HG03159 (cell line): ENCODE data around the gene BPIFB4.

Experiments
- ATAC-seq: cut with Tn5 transposase; IDR thresholded peaks from one replicate; pipeline ENCODE4 v1.9.1; 2021; ENCODE audit warnings: mild to moderate bottlenecking, moderate library complexity; ENCODE audit not compliant: unreplicated experiment

Gene BPIFB4

DNA sequence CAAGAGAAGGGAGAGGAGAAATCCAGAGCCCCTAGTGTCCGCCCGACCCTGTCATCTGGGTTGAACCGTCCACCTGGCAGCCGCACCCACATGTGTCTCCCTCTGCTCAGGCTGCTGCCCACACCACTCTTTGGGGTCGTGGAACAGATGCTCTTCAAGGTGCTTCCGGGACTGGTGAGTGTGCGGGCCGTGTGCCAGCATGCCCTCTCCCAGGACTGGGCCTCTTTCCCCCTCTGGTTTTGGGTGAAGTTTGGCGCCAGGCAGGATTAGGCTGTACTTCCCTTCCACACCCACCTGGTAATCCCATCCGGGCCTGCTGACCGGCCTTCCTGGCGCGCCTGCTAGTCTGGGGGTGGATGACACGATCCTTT, 17.8 kb upstream of the BPIFB4 start:
- ATAC-seq, result no peak

- ATAC-seq, result no peak
Measured at GRCh38 chr20:33062105-33062824, 17.2 kb upstream of the BPIFB4 start.

DNA sequence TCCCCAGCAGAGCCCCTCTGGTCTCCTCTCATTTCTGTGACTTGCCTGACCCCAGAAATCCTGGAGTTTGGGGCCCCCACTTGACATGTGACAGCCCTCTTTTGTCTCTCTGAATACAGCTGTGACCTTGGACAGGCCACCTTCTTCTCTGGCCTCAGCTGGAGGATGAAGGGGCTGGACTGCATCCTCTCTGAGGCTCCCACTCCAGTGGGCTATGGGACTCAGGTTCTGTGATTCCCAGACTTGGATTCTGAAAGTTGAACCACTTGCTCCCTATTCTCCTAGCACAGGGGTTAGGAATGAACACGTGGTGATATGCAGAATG, 16.7 kb upstream of the BPIFB4 start:
- ATAC-seq, result no peak

DNA sequence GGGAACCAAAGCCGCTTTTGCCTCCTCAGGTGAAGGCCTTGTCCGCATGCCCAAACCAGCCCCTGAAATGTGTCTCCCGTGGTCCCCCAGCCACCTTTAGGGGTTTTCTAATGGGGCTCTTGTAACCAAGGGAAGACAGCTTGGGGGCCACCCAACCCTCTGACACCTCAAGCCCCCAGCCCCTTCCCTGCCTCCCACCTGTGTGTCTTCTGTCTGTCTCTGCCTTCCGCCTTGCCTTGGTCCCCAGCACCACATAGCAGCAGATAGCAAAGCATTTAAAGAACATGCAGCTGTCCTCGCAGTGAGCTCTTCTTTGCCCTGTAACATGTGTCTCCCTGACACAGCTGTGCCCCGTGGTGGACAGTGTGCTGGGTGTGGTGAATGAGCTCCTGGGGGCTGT, 16.2 kb upstream of the BPIFB4 start:
- no peak for ATAC-seq

DNA sequence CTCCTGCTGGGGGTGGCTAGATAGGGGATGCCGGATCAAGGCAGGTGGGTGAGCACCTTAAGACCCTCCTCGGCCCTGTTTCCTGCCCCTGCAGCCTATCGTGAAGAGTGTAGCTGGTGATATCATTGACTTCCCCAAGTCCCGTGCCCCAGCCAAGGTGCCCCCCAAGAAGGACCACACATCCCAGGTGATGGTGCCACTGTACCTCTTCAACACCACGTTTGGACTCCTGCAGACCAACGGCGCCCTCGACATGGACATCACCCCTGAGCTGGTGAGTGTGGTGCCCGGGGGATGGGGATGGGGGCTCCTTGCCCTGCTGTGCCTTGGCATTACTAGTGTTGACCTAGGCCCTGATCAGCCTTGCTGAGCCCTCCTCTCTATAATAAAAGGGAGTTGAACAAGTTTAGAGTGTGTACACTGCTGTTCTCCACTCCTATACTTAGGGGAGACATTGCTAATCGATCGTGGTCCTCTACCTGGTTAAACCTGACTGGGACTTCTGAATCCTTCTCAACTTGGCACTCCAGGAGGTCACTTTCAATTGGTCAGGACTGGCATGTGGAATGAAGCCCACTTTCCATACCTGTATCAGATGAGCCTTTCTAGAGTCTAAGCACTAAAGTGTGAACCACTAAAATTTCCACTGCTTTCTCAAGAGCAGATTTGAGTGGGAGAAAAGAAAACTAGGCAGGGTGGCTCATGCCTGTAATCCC, 14.7 kb upstream of the BPIFB4 start:
- ATAC-seq, result no peak

GRCh38 chr20:33065785-33066184, 13.7 kb upstream of the BPIFB4 start:
- no peak for ATAC-seq

- no peak for ATAC-seq
Measured at GRCh38 chr20:33067806-33068205, 11.6 kb upstream of the BPIFB4 start.

DNA sequence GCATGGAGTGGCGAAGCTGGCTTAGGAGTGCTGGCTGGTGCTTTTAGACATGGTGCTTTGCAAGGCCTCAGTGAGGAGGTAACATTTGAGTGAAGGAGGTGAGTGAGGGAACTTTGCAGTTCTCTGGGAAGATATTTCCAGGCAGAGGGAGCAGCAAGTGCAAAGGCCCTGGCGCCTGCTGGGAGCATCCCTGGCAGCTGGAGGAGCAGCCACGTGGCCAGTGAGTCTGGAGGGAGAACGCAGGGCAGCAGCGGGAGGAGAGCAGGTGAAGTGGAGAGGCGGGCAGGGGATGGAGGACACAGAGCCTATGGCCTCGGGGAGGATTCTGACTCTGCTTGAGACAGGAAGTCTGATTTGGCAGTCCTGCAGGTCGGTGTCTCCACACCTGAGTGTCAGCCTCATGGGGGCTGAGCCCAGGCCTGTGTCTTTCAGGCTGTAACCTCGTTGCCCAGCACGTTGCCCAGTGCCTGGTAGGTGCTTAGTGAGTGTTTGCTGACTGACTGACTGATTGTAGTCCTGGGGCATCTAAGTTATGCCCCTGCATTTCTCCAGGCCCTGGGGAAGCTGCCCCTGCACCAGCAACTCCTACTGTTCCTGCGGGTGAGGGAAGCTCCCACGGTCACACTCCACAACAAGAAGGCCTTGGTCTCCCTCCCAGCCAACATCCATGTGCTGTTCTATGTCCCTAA, 11.0 kb upstream of the BPIFB4 start:
- no peak for ATAC-seq

- ATAC-seq, result no peak
Measured at GRCh38 chr20:33069673-33070072, 9.8 kb upstream of the BPIFB4 start.

DNA sequence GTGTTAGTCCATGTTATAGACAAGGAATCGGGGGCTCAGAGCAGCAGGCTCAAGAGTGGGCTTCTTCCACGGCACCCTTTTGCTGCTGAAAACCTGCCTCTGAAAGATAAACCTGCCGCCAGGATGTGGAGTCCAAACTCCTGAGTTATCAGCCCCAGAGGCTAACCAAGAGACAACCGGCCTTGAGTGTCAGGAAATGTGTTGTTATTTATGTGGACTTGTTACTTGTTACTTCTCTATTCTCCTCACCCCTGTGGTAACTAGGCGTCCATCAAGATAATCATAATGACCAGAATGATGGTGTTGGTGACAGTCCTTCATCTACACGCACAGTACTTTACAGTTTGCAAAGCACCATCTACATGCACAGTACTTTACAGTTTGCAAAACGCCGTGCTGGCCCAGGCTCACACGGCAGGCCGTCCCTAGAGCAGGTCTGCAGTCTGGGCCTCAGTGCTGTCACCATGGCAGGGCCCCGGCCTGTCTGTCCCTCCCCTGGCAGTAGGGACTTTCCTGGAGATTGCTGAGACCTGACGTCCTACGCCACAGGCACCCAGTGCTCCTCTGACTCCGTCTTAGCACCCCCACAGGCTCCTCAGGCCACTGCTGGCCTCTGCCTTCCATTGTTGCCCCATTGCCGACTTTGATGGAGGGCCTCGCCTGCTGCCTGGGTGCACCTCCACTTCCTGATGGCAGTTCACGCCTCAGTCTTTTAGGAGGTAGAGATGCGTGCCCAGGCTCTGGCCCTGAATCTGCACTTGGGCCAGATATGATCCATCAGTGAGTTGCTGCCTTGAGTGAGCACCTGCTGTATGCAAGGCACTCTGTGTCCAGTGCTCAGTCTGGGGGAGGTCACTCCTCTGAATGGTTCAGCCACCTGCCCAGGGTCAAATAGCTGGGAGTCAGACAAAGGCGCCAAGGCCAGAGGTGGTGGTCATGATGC, 9.1 kb upstream of the BPIFB4 start:
- no peak for ATAC-seq

GRCh38 chr20:33071198-33071597, 8.2 kb upstream of the BPIFB4 start:
- no peak for ATAC-seq

- no peak for ATAC-seq
Measured at GRCh38 chr20:33072362-33072761, 7.1 kb upstream of the BPIFB4 start.

GRCh38 chr20:33072813-33073212, 6.6 kb upstream of the BPIFB4 start:
- no peak for ATAC-seq

DNA sequence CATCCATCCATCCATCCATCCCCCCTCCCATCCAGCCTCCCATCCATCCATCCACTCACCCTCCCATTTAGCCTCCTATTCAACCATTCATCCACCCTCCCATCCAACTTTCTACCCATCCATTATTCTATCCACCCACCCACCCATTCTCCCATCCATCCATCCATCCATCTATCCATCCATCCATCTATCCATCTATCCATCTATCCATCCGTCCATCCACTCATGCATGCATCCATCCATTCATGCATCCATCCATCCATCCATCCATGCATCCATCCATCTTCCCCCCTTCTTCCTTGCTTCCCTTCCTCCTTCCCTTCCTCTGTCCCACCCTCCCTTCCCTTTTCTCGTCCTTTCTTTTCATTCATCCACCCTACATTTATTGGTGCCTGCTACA, 4.8 kb upstream of the BPIFB4 start:
- no peak for ATAC-seq

DNA sequence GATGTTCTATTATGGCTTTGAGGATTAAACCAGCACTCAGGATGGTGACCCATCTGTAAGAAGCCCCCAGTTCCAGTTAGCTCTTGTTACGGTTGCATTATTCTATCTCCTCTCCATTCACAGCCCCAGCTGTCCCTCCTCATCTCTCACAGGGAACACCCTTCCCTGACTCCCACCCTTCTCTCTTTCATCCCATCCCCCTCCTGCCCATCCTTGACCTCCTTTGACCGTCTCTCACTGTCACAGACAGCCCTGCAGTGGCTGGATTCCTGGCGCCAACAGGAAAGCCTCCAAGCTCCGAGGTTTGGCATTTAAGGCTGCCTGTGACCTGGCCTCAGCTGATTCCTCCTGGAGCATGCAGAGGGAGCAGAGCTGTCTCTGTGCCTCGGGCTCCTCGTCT, 4.2 kb upstream of the BPIFB4 start:
- no peak for ATAC-seq

GRCh38 chr20:33076662-33077372, 2.6 kb upstream of the BPIFB4 start:
- no peak for ATAC-seq

- ATAC-seq, result no peak
Measured at GRCh38 chr20:33081411-33082154, 2.1 kb downstream of the BPIFB4 start.

DNA sequence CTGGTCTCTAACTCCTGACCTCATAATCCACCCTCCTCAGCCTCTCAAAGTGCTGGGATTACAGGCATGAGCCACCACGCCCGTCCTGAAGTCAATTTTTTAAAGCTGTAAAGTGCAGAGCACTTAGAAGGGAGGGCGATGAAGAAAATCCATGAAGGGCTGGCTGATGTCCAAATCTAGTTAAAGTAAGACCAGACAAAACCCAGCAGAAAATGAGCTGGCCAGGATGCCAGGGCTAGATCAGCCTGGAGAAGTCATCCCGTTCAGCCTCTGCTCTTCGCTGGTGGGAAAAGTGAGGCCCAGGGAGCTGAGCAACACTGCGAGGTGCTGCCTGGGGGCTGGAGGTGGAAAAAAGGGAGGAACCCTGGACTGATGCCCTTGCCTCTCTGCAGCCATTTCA, 3.1 kb downstream of the BPIFB4 start:
- no peak for ATAC-seq

GRCh38 chr20:33083544-33084340, 4.3 kb downstream of the BPIFB4 start:
- ATAC-seq, result no peak
